ENCODE results near the gene NSMF.
"Not testable (repeated sequence)": the region's sequence is repeated elsewhere in the genome, so short reads cannot be mapped to it uniquely, and the experiment has no call there.

Gene NSMF

GRCh38 chr9:137451264-137452005 lies 7.7 kb downstream of the NSMF start:
- not testable (repeated sequence) for H3K4me3 Mint-ChIP-seq, H3K27me3 Mint-ChIP-seq, H3K27ac Mint-ChIP-seq, H3K9me3 Mint-ChIP-seq
- Mint-ChIP-seq H3K36me3 (ENCODE audit: low read depth) (peaks cover 14% of the 10 kb centered on the region), H3K4me1 (ENCODE audit: low read depth) (peaks cover 35% of the 10 kb centered on the region)

DNA sequence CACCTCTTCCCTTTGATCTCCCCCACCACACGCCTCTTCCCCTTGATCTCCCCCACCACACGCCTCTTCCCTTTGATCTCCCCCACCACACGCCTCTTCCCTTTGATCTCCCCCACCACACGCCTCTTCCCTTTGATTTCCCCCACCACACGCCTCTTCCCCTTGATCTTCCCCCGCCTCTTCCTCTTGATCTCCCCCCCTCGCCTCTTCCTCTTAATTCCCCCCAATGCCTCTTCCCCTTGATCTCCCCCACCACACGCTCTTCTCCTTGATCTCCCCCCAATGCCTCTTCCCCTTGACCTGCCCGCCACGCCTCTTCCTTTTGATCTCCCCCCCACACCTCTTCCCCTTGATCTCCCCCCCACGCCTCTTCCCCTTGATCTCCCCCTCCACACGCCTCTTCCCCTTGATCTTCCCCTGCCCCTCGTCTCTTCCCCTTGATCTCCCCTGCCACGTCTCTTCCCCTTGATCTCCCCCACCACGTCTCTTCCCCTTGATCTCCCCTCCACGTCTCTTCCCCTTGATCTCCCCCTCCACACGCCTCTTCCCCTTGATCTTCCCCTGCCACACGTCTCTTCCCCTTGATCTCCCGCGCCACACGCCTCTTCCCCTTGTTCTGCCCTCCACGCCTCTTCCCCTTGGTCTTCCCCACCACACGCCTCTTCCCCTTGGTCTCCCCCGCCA lies 8.5 kb downstream of the NSMF start:
- not testable (repeated sequence) for H3K9me3 Mint-ChIP-seq, H3K27ac Mint-ChIP-seq, H3K4me3 Mint-ChIP-seq, H3K27me3 Mint-ChIP-seq
- peaks cover 10% of the 10 kb centered on the region for H3K36me3 Mint-ChIP-seq (ENCODE audit: low read depth)
- peaks cover 31% of the 10 kb centered on the region for H3K4me1 Mint-ChIP-seq (ENCODE audit: low read depth)

DNA sequence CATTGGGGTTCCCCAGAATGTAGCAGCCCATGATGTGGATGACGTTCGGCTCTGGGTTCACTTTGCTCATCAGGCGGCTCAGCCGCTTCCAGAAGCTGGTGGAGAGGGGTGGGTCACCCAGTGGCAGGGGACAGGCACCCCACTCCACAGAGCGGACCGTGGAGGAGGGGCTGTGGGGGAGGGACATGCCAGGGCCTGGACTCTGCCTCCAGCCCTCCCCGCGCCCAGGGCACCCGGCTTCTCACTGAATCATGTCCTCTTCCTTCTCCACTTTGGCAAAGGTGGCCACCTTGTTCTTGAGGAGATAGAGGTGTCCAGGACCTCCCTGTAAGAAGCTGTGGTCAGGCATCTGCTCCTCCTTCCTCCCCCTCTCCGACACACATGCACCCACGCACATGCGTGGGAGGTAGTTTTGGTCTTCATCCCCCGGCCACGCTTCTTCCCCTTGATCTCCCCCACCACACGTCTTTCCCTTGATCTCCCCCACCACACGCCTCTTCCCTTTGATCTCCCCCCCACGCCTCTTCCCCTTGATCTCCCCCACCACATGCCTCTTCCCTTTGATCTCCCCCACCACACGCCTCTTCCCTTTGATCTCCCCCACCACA lies 9.1 kb downstream of the NSMF start:
- H3K36me3 Mint-ChIP-seq (ENCODE audit: low read depth) = peaks cover 10% of the 10 kb centered on the region
- no peaks in the 10 kb centered on the region for H3K9me3 Mint-ChIP-seq
- H3K4me1 Mint-ChIP-seq (ENCODE audit: low read depth) = peaks cover 36% of the 10 kb centered on the region
- no peak overlapping the region for H3K4me3 Mint-ChIP-seq
- H3K27me3 Mint-ChIP-seq = no peaks in the 10 kb centered on the region
- H3K27ac Mint-ChIP-seq = no peak overlapping the region

GRCh38 chr9:137449081-137449844 lies 9.9 kb downstream of the NSMF start:
- Mint-ChIP-seq H3K27ac (no peak overlapping the region), H3K4me1 (ENCODE audit: low read depth) (peaks cover 36% of the 10 kb centered on the region), H3K36me3 (ENCODE audit: low read depth) (peaks cover 7% of the 10 kb centered on the region), H3K4me3 (no peak overlapping the region), H3K9me3 (no peaks in the 10 kb centered on the region), H3K27me3 (no peaks in the 10 kb centered on the region)

GRCh38 chr9:137448602-137448962 lies 10.6 kb downstream of the NSMF start:
- Mint-ChIP-seq H3K36me3 (ENCODE audit: low read depth) (peaks cover 7% of the 10 kb centered on the region), H3K9me3 (no peaks in the 10 kb centered on the region), H3K4me3 (no peak overlapping the region), H3K4me1 (ENCODE audit: low read depth) (peaks cover 33% of the 10 kb centered on the region), H3K27me3 (peaks cover 2% of the 10 kb centered on the region), H3K27ac (no peak overlapping the region)

- Mint-ChIP-seq H3K27ac (no peak overlapping the region), H3K27me3 (peaks cover 5% of the 10 kb centered on the region), H3K4me3 (no peak overlapping the region), H3K4me1 (ENCODE audit: low read depth) (peaks cover 29% of the 10 kb centered on the region), H3K36me3 (ENCODE audit: low read depth) (peaks cover 7% of the 10 kb centered on the region), H3K9me3 (no peaks in the 10 kb centered on the region)
Observed at GRCh38 chr9:137447722-137448601, 11.2 kb downstream of the NSMF start.

DNA sequence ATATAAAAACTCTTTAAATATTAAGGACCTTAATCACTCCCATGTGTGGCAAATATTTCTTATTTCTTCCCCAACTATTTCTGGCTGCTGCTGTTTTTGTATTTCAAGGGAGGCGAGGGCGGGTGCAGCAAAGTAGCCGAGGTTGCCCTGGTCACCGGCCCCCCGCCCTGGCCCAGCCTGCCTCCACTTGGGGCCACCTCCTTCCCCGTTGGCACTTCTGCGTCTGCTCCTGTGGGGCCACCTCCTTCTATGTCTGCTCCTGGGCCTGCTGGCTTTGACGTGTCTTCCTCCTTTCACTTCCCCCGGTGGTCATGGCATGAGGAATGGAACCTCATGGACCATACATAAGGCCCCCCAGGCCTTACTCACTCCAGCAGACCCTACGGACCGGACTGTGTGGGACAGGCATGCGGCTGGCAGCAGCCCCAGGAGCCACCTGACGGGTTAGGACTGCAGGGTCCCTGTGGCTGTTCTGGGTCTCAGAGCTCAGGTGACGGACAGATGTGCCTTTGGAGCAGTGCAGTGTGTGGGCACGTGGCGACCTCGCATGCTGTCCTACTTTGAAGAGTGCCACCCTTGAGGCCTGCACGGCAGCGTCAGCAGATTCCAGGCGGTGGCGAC lies 12.2 kb downstream of the NSMF start:
- Mint-ChIP-seq H3K27me3 (peaks cover 14% of the 10 kb centered on the region), H3K4me1 (ENCODE audit: low read depth) (peaks cover 23% of the 10 kb centered on the region), H3K27ac (no peak overlapping the region), H3K4me3 (no peak overlapping the region), H3K36me3 (ENCODE audit: low read depth) (peaks cover 3% of the 10 kb centered on the region), H3K9me3 (no peaks in the 10 kb centered on the region)

- no peak overlapping the region for H3K27ac Mint-ChIP-seq
- H3K9me3 Mint-ChIP-seq = no peaks in the 10 kb centered on the region
- no peak overlapping the region for H3K4me3 Mint-ChIP-seq
- H3K4me1 Mint-ChIP-seq (ENCODE audit: low read depth) = peaks cover 25% of the 10 kb centered on the region
- H3K36me3 Mint-ChIP-seq (ENCODE audit: low read depth) = peaks cover 3% of the 10 kb centered on the region
- H3K27me3 Mint-ChIP-seq = peaks cover 17% of the 10 kb centered on the region
Observed at GRCh38 chr9:137445930-137446431, 13.2 kb downstream of the NSMF start.

GRCh38 chr9:137445275-137445807 lies 13.8 kb downstream of the NSMF start:
- peak overlapping the region; percentile 15 for H3K27ac Mint-ChIP-seq
- H3K9me3 Mint-ChIP-seq = no peaks in the 10 kb centered on the region
- no peak overlapping the region for H3K4me3 Mint-ChIP-seq
- H3K36me3 Mint-ChIP-seq (ENCODE audit: low read depth) = peaks cover 3% of the 10 kb centered on the region
- peaks cover 25% of the 10 kb centered on the region for H3K4me1 Mint-ChIP-seq (ENCODE audit: low read depth)
- peaks cover 17% of the 10 kb centered on the region for H3K27me3 Mint-ChIP-seq

- no peak overlapping the region for H3K4me3 Mint-ChIP-seq
- H3K27me3 Mint-ChIP-seq = peaks cover 17% of the 10 kb centered on the region
- peaks cover 22% of the 10 kb centered on the region for H3K4me1 Mint-ChIP-seq (ENCODE audit: low read depth)
- H3K27ac Mint-ChIP-seq = no peak overlapping the region
- H3K36me3 Mint-ChIP-seq (ENCODE audit: low read depth) = no peaks in the 10 kb centered on the region
- H3K9me3 Mint-ChIP-seq = no peaks in the 10 kb centered on the region
Observed at GRCh38 chr9:137444106-137444790, 14.9 kb downstream of the NSMF start.

DNA sequence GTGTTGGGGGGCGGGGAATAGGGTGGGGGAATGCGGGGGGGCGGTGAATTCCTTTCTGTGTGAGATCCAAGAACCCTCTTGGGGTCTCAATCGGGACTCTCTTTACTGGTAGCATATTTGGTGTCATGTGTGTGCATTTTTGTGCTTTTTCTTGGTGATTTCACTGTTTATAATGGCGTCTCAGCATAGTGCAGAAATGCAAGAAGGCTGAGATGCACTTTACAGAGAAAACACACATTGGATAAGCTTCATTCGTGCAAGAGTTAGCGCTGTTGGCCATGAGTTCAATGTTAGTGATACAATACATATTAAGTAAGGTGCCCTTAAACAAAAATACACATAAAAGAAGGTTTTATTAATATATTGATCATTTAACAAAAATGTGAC lies 17.2 kb downstream of the NSMF start:
- H3K36me3 Mint-ChIP-seq (ENCODE audit: low read depth) = no peaks in the 10 kb centered on the region

DNA sequence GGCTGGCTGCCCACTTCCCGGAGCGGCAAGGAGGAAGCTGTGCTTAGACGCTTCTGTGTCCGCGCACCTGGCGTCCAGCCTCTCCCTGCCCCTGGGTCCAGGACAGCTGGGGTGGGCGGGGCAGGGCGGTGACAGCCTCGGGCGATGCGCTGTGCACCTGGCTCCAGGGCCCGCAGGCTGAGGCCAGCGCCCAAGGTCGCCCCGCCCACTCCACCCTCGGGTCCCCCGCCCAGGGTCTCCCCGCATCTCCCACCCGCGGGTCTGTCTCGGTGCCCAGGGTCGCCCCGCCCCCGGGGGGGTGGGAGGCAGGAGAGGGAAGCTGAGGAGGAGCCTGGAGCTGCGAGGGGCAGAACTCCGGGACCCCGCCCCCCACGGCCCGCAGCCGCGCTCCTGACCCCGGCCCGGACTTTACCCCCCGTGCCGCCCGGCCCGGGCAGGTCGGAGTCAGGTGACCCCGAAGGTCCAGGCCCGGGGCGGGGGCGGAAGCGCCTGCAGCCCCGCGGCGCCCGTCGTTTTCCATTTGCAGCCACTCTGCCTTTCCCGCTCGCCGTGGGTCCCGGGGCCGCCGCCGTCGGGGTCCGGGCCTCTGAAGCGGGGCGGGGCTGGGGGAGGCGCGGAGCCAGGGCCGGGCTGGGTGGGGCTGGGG lies 17.7 kb downstream of the NSMF start, which contains the start of gene ENTPD8:
Gene ENTPD8, minus strand, starts transcription at position 69 of the 646 bp plus-strand sequence. CDS start 3,072 bp downstream, outside the sequence.
- Mint-ChIP-seq H3K27ac (no peak within 1 kb of the TSS), H3K9me3 (no peaks in the 10 kb centered on the region), H3K4me3 (peak within 1 kb of the TSS; percentile 75), H3K36me3 (ENCODE audit: low read depth) (no peaks in the 10 kb centered on the region), H3K4me1 (ENCODE audit: low read depth) (peaks cover 19% of the 10 kb centered on the region), H3K27me3 (peaks cover 17% of the 10 kb centered on the region)

More for the DNA sequence above, 17.2 kb downstream of the NSMF start:
- H3K9me3 Mint-ChIP-seq = no peaks in the 10 kb centered on the region
- H3K27me3 Mint-ChIP-seq = peaks cover 17% of the 10 kb centered on the region
- peaks cover 19% of the 10 kb centered on the region for H3K4me1 Mint-ChIP-seq (ENCODE audit: low read depth)
- no peak overlapping the region for H3K27ac Mint-ChIP-seq
- H3K4me3 Mint-ChIP-seq = peak overlapping the region; percentile 75
